Testis (tissue), 3 donors: ENCODE results near the gene UBA7. TPM values are rescaled to one million over a fixed set of nuclear protein-coding genes. Genes with fewer than 3 reads are reported as not detected.
"Not testable (repeated sequence)": the region's sequence is repeated elsewhere in the genome, so short reads cannot be mapped to it uniquely, and the experiment has no call there.

Experiments
- DNase-seq: peaks from one replicate; pipeline ENCODE4 v3.0.0-alpha.2; 2019
- H3K27ac ChIP-seq, 2 donors: fragments of 200-600 bp; sonication (generic); one replicate each; pipeline ENCODE4 v1.5.1; 2019
- H3K27me3 ChIP-seq: fragments of 200-600 bp; sonication (generic); one replicate; pipeline ENCODE4 v1.5.1; 2019
- H3K36me3 ChIP-seq: fragments of 200-600 bp; sonication (generic); one replicate; pipeline ENCODE4 v1.5.1; 2017; ENCODE audit warnings: low read depth; ENCODE audit errors: missing control alignments
- H3K4me1 ChIP-seq: fragments of 200-600 bp; sonication (generic); one replicate; pipeline ENCODE4 v1.5.1; 2019
- H3K4me3 ChIP-seq, 2 donors: fragments of 200-600 bp; sonication (generic); one replicate each; pipeline ENCODE4 v1.5.1; 2017 to 2019
- H3K9me3 ChIP-seq: fragments of 200-600 bp; sonication (generic); one replicate; pipeline ENCODE4 v1.5.1; 2017
- CTCF ChIP-seq, 3 experiments: fragments of 450-650 bp in 2 of 3; fragments of 200-600 bp in 1 of 3; sonication (generic) in 1 of 3; IDR thresholded peaks; one replicate each; pipeline ENCODE4 v1.5.1; 2016 to 2019; ENCODE audit warnings: antibody characterized with exemption in 3 of 3, mild to moderate bottlenecking in 2 of 3, moderate library complexity in 1 of 3
- POLR2A ChIP-seq: fragments of 450-650 bp; IDR thresholded peaks from one replicate; pipeline ENCODE4 v1.6.1; 2017; ENCODE audit warnings: antibody characterized with exemption, mild to moderate bottlenecking, moderate library complexity
- WGBS, 2 donors: methylation state at CpG; one replicate each; pipeline ENCODE4 v1.1.5; 2018; 5-methylcytosine and 5-hydroxymethylcytosine counted together
- intact Hi-C: fragments of 100-400 bp; cut with DNase I; formaldehyde crosslinking; loops from one replicate; pipeline ENCODE4 v1.15.1; 2023; ENCODE audit warnings: low total_unique reads
- polyA plus RNA-seq: library from polyadenylated mRNA; stranded (reverse); fragments of 350-450 nt; fragmentation: Illumina TruSeq; extraction: RNeasy Lipid Tissue Mini Kit (QIAGEN cat#74804); gene quantifications from one replicate; pipeline ENCODE4 v1.2.3, GENCODE V29; 2014; ENCODE audit warnings: low read depth, low replicate concordance; ENCODE audit not compliant: insufficient read depth
- total RNA-seq, 2 donors: library from RNA; depleted of rRNA; stranded (reverse); fragments of >200 nt; gene quantifications; one replicate each; pipeline ENCODE4 v1.2.3, GENCODE V29; 2016

Gene UBA7
- total and polyA plus RNA-seq, 3 donors from 2014 or later = 27.2 to 49.7 (median 34.0) TPM

GRCh38 chr3:49786357-49787181, 27.2 kb downstream of the UBA7 start, which contains the start of gene IP6K1:
TSS of gene IP6K1 (minus strand) at chr3:49786542. CDS start at chr3:49748040, 38,502 bp downstream.
- TF ChIP-seq CTCF (IDR thresholded peaks at IDR 0.05) (no peak), POLR2A (peak; percentile 34)
- H3K27ac ChIP-seq = peak within 1 kb of the TSS; percentile 99
- H3K27me3 ChIP-seq = no peaks in the 10 kb centered on the region
- peaks cover 33% of the 10 kb centered on the region for H3K4me1 ChIP-seq
- H3K4me3 ChIP-seq = peak within 1 kb of the TSS; percentile 93 to 96
- DNase-seq = peak; percentile 100
- 3% methylated on average over 25 to 52 of the region's 55 CpGs for WGBS, 2 donors
- no peaks in the 10 kb centered on the region for H3K9me3 ChIP-seq
- intact Hi-C loops = no loop called here
- H3K36me3 ChIP-seq = no peaks in the 10 kb centered on the region

- no peaks in the 10 kb centered on the region for H3K36me3 ChIP-seq
- peak; percentile 64 for DNase-seq
These were observed 28.0 kb downstream of the UBA7 start for GRCh38 chr3:49785565-49786356.

GRCh38 chr3:49782277-49782676, 31.5 kb downstream of the UBA7 start:
- WGBS, 2 donors = 87% methylated on average over 9 of the region's 9 CpGs
- DNase-seq, intact Hi-C loops, H3K9me3 ChIP-seq, H3K4me3 ChIP-seq, H3K27me3 ChIP-seq, H3K36me3 ChIP-seq, H3K27ac ChIP-seq: not testable (repeated sequence)
- H3K4me1 ChIP-seq = peaks cover 42% of the 10 kb centered on the region

More at GRCh38 chr3:49785565-49786356, 28.0 kb downstream of the UBA7 start:
- WGBS, 2 donors = 0 to 1% methylated on average over 44 to 50 of the region's 50 CpGs
- H3K9me3 ChIP-seq = no peaks in the 10 kb centered on the region
- H3K4me1 ChIP-seq = peaks cover 35% of the 10 kb centered on the region
- peak overlapping the region; percentile 99 for H3K27ac ChIP-seq
- H3K27me3 ChIP-seq = no peaks in the 10 kb centered on the region
- peak overlapping the region; percentile 93 to 96 for H3K4me3 ChIP-seq
- no peak for TF ChIP-seq CTCF (IDR thresholded peaks at IDR 0.05)
- no peak for TF ChIP-seq POLR2A
- intact Hi-C loops = no loop called here

GRCh38 chr3:49781415-49782199, 32.1 kb downstream of the UBA7 start:
- Histone ChIP-seq H3K4me3 (no peak overlapping the region), H3K9me3 (no peaks in the 10 kb centered on the region), H3K36me3 (no peaks in the 10 kb centered on the region), H3K4me1 (peaks cover 36% of the 10 kb centered on the region), H3K27ac (no peak overlapping the region), H3K27me3 (no peaks in the 10 kb centered on the region)
- DNase-seq = no peak
- no peak for TF ChIP-seq CTCF (IDR thresholded peaks at IDR 0.05)
- intact Hi-C loops = no loop called here
- WGBS, 2 donors = 71 to 78% methylated on average over 5 of the region's 5 CpGs

DNA sequence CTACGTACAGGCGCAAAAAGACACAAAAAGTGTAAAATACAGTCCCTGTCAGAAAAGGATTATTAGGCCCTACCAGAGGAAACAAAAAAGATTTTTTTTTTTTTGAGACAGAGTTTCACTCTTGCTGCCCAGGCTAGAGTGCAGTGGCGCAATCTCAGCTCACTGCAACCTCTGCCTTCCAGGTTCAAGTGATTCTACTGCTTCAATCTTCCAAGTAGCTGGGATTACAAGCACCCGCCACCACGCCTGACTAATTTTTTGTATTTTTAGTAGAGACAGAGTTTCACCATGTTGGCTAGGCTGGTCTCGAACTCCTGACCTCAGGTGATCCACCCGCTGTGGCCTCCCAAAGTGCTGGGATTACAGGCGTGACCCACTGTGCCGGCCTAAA, 32.8 kb downstream of the UBA7 start:
- Histone ChIP-seq H3K4me1 (peaks cover 36% of the 10 kb centered on the region), H3K27ac (peak overlapping the region in 1 of 2 donors; percentile 24)
- H3K4me3 ChIP-seq, H3K27me3 ChIP-seq, DNase-seq, H3K9me3 ChIP-seq, intact Hi-C loops, H3K36me3 ChIP-seq: not testable (repeated sequence)
- WGBS, 2 donors = 77 to 86% methylated on average over 9 of the region's 9 CpGs
